CD4-positive, CD25-positive, alpha-beta regulatory T cell (primary cell): ENCODE data around the gene ITGB5. TPM values are rescaled to one million over a fixed set of nuclear protein-coding genes. Genes with fewer than 3 reads are reported as not detected.
"Not testable (repeated sequence)": the region's sequence is repeated elsewhere in the genome, so short reads cannot be mapped to it uniquely, and the experiment has no call there.

Experiments used
- ATAC-seq, 2 donors: fragments of 150-1000 bp; cut with Tn5 transposase; one replicate each; pipeline ENCODE4 v1.10.0; 2021; ENCODE audit warnings: low read depth in 2 of 2, moderate number of reproducible peaks in 2 of 2, moderate library complexity in 1 of 2
- DNase-seq, 3 donors: peaks; one replicate each; pipeline versions ENCODE4 v3.0.0 to v3.0.0-alpha.2; 2012 to 2022; ENCODE audit warnings: mixed read lengths in 1 of 3
- H3K27ac ChIP-seq: one replicate; pipeline ENCODE4 v1.7.0; 2013; ENCODE audit warnings: mild to moderate bottlenecking, low read length; ENCODE audit not compliant: insufficient read depth, poor library complexity, severe bottlenecking
- H3K27me3 ChIP-seq: one replicate; pipeline ENCODE4 v1.7.0; 2013; ENCODE audit warnings: low read length; ENCODE audit not compliant: control insufficient read depth, insufficient read depth
- H3K36me3 ChIP-seq: one replicate; pipeline ENCODE4 v1.7.0; 2013; ENCODE audit warnings: mild to moderate bottlenecking, low read length, moderate library complexity; ENCODE audit not compliant: control insufficient read depth, insufficient read depth
- H3K4me1 ChIP-seq: 2 replicates; pipeline ENCODE4 v1.7.0; 2013; ENCODE audit warnings: mild to moderate bottlenecking, low read length; ENCODE audit not compliant: insufficient read depth, control insufficient read depth, poor library complexity, severe bottlenecking
- H3K4me3 ChIP-seq: one replicate; pipeline ENCODE4 v1.7.0; 2013; ENCODE audit warnings: low read depth, mild to moderate bottlenecking, low read length, moderate library complexity
- H3K9me3 ChIP-seq, 2 experiments: 1 replicate in 1 of 2; 2 replicates in 1 of 2; pipeline ENCODE4 v1.7.0; 2013; ENCODE audit warnings: low read length in 2 of 2, mild to moderate bottlenecking in 1 of 2, moderate library complexity in 1 of 2; ENCODE audit not compliant: control insufficient read depth in 2 of 2
- H3K27ac Mint-ChIP-seq, 3 donors: one replicate each; pipeline ENCODE4 v1.8.0; 2020 to 2022; ENCODE audit warnings: mild to moderate bottlenecking in 3 of 3, mixed read lengths in 3 of 3, moderate library complexity in 2 of 3
- H3K27me3 Mint-ChIP-seq: one replicate; pipeline ENCODE4 v1.8.0; 2022; ENCODE audit warnings: mild to moderate bottlenecking, mixed read lengths
- H3K36me3 Mint-ChIP-seq: one replicate; pipeline ENCODE4 v1.8.0; 2020; ENCODE audit warnings: mixed read lengths
- H3K4me1 Mint-ChIP-seq, 4 donors: one replicate each; pipeline ENCODE4 v1.8.0; 2020 to 2022; ENCODE audit warnings: mixed read lengths in 4 of 4, mild to moderate bottlenecking in 1 of 4
- H3K4me3 Mint-ChIP-seq, 4 donors: one replicate each; pipeline ENCODE4 v1.8.0; 2020 to 2022; ENCODE audit warnings: mild to moderate bottlenecking in 4 of 4, mixed read lengths in 4 of 4, moderate library complexity in 3 of 4
- H3K9me3 Mint-ChIP-seq, 7 donors: one replicate each; pipeline ENCODE4 v1.8.0; 2020 to 2022; ENCODE audit warnings: mixed read lengths in 7 of 7, mild to moderate bottlenecking in 3 of 7, moderate library complexity in 2 of 7
- polyA plus RNA-seq, 4 donors: library from polyadenylated mRNA; unstranded; fragments of 300-500 nt; fragmentation: Illumina TruSeq; gene quantifications; one replicate each; pipeline ENCODE4 v1.2.3, GENCODE V29; 2021
- total RNA-seq: library from RNA; stranded (reverse); gene quantifications from one replicate; pipeline ENCODE4 v1.2.3, GENCODE V29; 2022

ITGB5 gene
- total and polyA plus RNA-seq, 5 donors from 2014 or later = 0.15 to 4.5 (median 0.20) TPM; not detected in 1

- Mint-ChIP-seq H3K27me3 (peaks cover 9% of the 10 kb centered on the region), H3K36me3 (no peaks in the 10 kb centered on the region), H3K4me3 (no peak overlapping the region), H3K9me3 (no peaks in the 10 kb centered on the region), H3K27ac (no peak overlapping the region), H3K4me1 (no peaks in the 10 kb centered on the region)
- Histone ChIP-seq H3K36me3 (peaks cover 8% of the 10 kb centered on the region), H3K9me3 (no peaks in the 10 kb centered on the region), H3K4me1 (no peaks in the 10 kb centered on the region), H3K27me3 (no peaks in the 10 kb centered on the region), H3K27ac (no peak overlapping the region), H3K4me3 (no peak overlapping the region)
- ATAC-seq = no peak
- no peak for DNase-seq
Observed at GRCh38 chr3:124751501-124751900, 135.7 kb downstream of the ITGB5 start.

- H3K4me3 Mint-ChIP-seq, H3K36me3 Mint-ChIP-seq, H3K4me1 ChIP-seq, H3K27me3 ChIP-seq, ATAC-seq, H3K4me3 ChIP-seq, H3K27ac Mint-ChIP-seq, H3K4me1 Mint-ChIP-seq, H3K9me3 ChIP-seq, H3K27ac ChIP-seq, H3K27me3 Mint-ChIP-seq, DNase-seq, H3K9me3 Mint-ChIP-seq: not testable (repeated sequence)
- H3K36me3 ChIP-seq = peaks cover 18% of the 10 kb centered on the region
Observed at GRCh38 chr3:124749877-124750276, 137.3 kb downstream of the ITGB5 start.

- H3K4me1 ChIP-seq = no peaks in the 10 kb centered on the region
- peaks cover 30% of the 10 kb centered on the region for H3K36me3 ChIP-seq
- no peak for DNase-seq
- Mint-ChIP-seq H3K9me3 (no peaks in the 10 kb centered on the region), H3K4me1 (no peaks in the 10 kb centered on the region), H3K27ac (no peak overlapping the region), H3K27me3 (peaks cover 4% of the 10 kb centered on the region), H3K4me3 (no peak overlapping the region), H3K36me3 (peaks cover 8% of the 10 kb centered on the region)
- ATAC-seq = no peak
- no peak overlapping the region for H3K27ac ChIP-seq
- no peaks in the 10 kb centered on the region for H3K27me3 ChIP-seq
- H3K4me3 ChIP-seq = no peak overlapping the region
- no peaks in the 10 kb centered on the region for H3K9me3 ChIP-seq
Observed at GRCh38 chr3:124748560-124749198, 138.5 kb downstream of the ITGB5 start.

GRCh38 chr3:124747111-124747981 lies 139.8 kb downstream of the ITGB5 start:
- Histone ChIP-seq H3K4me3 (no peak overlapping the region), H3K27ac (no peak overlapping the region), H3K36me3 (peaks cover 36% of the 10 kb centered on the region), H3K4me1 (no peaks in the 10 kb centered on the region), H3K9me3 (no peaks in the 10 kb centered on the region), H3K27me3 (no peaks in the 10 kb centered on the region)
- no peak for ATAC-seq
- H3K36me3 Mint-ChIP-seq = peaks cover 11% of the 10 kb centered on the region
- H3K4me1 Mint-ChIP-seq = no peaks in the 10 kb centered on the region
- H3K9me3 Mint-ChIP-seq = no peaks in the 10 kb centered on the region
- DNase-seq = no peak
- no peak overlapping the region for H3K27ac Mint-ChIP-seq
- H3K4me3 Mint-ChIP-seq = no peak overlapping the region
- H3K27me3 Mint-ChIP-seq = peaks cover 4% of the 10 kb centered on the region

- Mint-ChIP-seq H3K27ac (peak overlapping the region in 1 of 3 donors; percentile 44), H3K9me3 (no peaks in the 10 kb centered on the region), H3K4me1 (peaks cover 0 to 4% (median 0%) of the 10 kb centered on the region in 4 donors), H3K36me3 (peaks cover 15% of the 10 kb centered on the region), H3K4me3 (no peak overlapping the region), H3K27me3 (peaks cover 4% of the 10 kb centered on the region)
- Histone ChIP-seq H3K36me3 (peaks cover 48% of the 10 kb centered on the region), H3K9me3 (no peaks in the 10 kb centered on the region), H3K27ac (no peak overlapping the region), H3K4me1 (no peaks in the 10 kb centered on the region), H3K4me3 (no peak overlapping the region), H3K27me3 (no peaks in the 10 kb centered on the region)
- ATAC-seq (no peak), DNase-seq (no peak)
Observed at GRCh38 chr3:124745756-124746155, 141.4 kb downstream of the ITGB5 start.

GRCh38 chr3:124741027-124741426 lies 146.1 kb downstream of the ITGB5 start:
- H3K4me3 Mint-ChIP-seq = no peak overlapping the region
- peaks cover 69% of the 10 kb centered on the region for H3K36me3 ChIP-seq
- peak overlapping the region in 2 of 3 donors; percentile 33 to 66 for H3K27ac Mint-ChIP-seq
- peaks cover 13 to 21% (median 14%) of the 10 kb centered on the region in 4 donors for H3K4me1 Mint-ChIP-seq
- ATAC-seq = no peak
- H3K9me3 ChIP-seq = no peaks in the 10 kb centered on the region
- peaks cover 38% of the 10 kb centered on the region for H3K36me3 Mint-ChIP-seq
- no peak overlapping the region for H3K4me3 ChIP-seq
- H3K27me3 Mint-ChIP-seq = peaks cover 4% of the 10 kb centered on the region
- H3K27ac ChIP-seq = no peak overlapping the region
- DNase-seq = no peak
- no peaks in the 10 kb centered on the region for H3K9me3 Mint-ChIP-seq
- no peaks in the 10 kb centered on the region for H3K4me1 ChIP-seq
- H3K27me3 ChIP-seq = no peaks in the 10 kb centered on the region

GRCh38 chr3:124731760-124732159 lies 155.4 kb downstream of the ITGB5 start:
- peaks cover 5% of the 10 kb centered on the region for H3K27me3 ChIP-seq
- peaks cover 18% of the 10 kb centered on the region for H3K27me3 Mint-ChIP-seq
- DNase-seq = no peak
- ATAC-seq = no peak
- peak overlapping the region; percentile 84 to 99 (median 98) for H3K4me3 Mint-ChIP-seq
- H3K9me3 Mint-ChIP-seq = peaks cover 0 to 2% (median 0%) of the 10 kb centered on the region in 7 donors
- peaks cover 27% of the 10 kb centered on the region for H3K4me1 ChIP-seq
- peaks cover 23 to 49% (median 35%) of the 10 kb centered on the region in 4 donors for H3K4me1 Mint-ChIP-seq
- H3K27ac Mint-ChIP-seq = no peak overlapping the region
- H3K36me3 Mint-ChIP-seq = peaks cover 12% of the 10 kb centered on the region
- H3K36me3 ChIP-seq = peaks cover 6% of the 10 kb centered on the region
- no peak overlapping the region for H3K4me3 ChIP-seq
- peaks cover 0 to 1% of the 10 kb centered on the region in 2 experiments for H3K9me3 ChIP-seq
- no peak overlapping the region for H3K27ac ChIP-seq
